Hematopoietic multipotent progenitor cell treated with erythropoietin and hydrocortisone succinate and interleukin-3 and kit ligand, for 4 days (in vitro differentiated cells): ENCODE data around the gene DDX27.
A peak's percentile ranks its signal among the peaks of the same experiment; 100 is the strongest.
"Not testable (repeated sequence)": the region's sequence is repeated elsewhere in the genome, so short reads cannot be mapped to it uniquely, and the experiment has no call there.

ENCODE experiments used
- DNase-seq: peaks from one replicate; pipeline ENCODE4 v3.0.0-alpha.2; 2015

Gene DDX27, protein sequence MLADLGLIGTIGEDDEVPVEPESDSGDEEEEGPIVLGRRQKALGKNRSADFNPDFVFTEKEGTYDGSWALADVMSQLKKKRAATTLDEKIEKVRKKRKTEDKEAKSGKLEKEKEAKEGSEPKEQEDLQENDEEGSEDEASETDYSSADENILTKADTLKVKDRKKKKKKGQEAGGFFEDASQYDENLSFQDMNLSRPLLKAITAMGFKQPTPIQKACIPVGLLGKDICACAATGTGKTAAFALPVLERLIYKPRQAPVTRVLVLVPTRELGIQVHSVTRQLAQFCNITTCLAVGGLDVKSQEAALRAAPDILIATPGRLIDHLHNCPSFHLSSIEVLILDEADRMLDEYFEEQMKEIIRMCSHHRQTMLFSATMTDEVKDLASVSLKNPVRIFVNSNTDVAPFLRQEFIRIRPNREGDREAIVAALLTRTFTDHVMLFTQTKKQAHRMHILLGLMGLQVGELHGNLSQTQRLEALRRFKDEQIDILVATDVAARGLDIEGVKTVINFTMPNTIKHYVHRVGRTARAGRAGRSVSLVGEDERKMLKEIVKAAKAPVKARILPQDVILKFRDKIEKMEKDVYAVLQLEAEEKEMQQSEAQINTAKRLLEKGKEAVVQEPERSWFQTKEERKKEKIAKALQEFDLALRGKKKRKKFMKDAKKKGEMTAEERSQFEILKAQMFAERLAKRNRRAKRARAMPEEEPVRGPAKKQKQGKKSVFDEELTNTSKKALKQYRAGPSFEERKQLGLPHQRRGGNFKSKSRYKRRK

DNA sequence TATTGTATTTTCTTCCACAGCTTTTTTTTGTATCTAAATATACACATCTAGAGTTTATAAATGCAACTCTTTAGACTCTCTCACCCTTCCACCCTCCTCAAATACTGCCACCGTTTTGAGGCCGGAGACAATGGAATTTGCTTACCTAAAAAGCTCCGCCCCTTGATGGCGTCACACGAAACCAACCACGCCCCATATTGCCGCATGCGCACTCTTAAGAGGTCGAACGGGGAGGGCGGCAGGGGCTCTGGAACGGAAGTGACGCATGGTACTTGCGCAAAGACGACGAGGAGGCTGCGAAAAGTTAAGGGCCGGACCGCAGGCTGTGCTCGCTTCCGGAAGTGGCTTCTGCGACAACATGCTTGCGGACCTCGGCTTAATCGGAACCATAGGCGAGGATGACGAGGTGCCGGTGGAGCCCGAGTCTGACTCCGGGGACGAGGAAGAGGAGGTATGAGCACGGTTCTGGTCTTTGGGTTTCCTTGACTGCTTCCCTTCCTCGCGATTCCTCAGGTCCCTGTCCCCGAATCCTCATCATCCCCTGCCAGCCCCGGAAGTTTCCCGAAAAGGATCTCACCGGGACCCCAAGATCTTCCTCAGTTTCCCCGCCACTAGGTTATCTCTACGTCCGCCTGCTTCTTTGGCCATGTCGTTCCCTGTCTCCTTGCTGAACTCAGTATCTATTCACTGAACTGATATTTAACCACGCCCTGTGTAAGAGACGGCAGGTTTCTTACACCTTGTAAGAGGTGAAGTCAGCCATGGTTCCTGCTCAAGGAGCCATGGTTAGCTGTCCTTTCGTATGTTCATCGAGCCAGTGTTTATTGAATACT lies at the start of gene DDX27:
Gene DDX27, plus strand, starts transcription at position 326 of the 833 bp plus-strand sequence. Its CDS starts 33 bp downstream, at position 359.
- peak; percentile 99 for DNase-seq

DNA sequence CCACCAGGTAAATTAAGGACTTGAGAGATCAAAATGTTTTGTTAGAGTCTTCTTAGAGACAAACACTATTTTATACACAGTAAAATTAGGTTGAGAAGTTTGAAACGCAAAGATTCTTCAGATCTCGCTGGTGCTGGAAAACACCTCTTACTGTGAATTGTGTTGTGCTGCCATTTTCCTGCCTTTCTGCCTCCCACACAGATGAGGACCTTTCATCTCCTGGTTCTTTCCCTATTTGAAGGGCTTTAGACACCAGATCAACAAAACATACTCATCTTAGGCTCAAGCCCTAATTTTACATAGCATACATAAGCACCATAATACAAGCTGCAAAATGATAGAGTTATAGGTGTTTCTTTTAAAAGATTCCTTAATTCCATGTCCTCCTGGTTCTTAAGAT lies 49.7 kb upstream of the DDX27 start:
- DNase-seq, result no peak

DNA sequence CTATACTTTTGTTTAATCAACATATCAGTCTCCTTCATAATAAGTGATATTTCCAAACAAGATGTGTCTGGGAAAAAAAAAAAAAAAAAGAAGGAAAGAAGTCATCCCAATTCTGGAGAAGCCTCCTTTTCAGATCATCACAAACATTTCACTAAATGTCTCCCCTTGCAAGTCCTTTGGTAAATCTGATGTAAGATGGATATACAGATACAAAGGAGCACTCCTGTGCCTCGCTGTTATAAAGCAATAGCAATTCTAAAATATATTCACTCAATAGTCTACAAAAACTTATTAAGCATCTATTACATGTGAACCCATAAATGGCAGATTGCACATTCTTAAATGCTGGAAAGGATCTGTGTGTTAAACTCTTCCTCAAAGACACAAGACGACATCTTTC lies 48.5 kb upstream of the DDX27 start:
- no peak for DNase-seq

DNA sequence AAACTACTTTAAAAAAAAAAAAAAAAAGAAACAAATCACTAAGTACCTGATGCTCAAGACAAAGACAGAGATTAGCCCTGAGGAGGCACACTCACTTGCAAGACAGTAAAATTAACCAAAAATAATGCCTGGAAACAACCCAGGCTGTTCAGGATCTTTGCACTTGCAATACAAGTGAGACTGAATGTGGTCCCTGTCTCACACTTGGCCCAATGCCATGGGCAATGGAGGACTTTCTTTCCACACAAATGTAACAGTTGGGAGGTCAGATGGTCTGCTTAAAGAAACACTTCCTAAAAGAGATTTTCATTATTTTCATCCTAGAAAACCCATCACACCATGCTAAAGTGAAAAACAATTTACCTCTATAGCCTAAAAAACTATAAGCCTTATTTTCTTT lies 47.3 kb upstream of the DDX27 start:
- peak; percentile 23 for DNase-seq

DNA sequence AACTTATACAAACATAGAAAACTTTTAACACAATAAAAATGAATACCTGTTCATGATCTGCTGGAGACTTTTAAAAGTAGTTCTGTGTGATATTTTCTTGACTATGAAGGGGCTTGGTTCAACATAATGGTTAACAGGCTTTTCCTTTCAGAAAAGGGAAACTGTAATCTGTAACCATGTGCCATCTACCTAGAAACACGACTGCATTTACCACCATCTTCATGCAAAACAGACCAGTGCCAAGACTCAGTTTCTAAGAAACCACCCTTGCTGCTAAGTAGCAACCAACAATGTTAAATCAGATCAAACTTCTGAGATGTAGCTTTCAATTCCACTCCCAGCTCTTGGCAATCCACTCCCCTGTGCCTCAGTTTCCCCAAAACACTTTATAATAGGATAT lies 46.8 kb upstream of the DDX27 start:
- DNase-seq, result no peak

DNA sequence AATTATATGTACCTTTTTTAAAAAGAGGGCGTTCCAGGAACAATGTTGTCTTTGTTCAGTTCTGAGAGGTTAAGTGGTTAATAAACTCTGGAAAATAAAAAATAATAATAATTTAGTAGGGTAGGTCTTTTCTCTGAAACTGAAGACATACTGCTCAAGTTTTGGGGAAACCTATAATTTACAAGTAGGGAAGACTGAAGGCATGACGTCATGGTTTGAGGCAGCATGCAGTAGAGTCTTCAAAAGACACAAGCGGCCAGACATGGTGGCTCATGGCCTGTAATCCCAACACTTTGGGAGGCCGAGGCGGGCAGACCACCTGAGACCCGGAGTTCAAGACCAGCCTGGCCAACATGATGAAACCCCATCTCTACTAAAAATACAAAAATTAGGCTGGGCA lies 45.0 kb upstream of the DDX27 start:
- DNase-seq, result no peak

DNA sequence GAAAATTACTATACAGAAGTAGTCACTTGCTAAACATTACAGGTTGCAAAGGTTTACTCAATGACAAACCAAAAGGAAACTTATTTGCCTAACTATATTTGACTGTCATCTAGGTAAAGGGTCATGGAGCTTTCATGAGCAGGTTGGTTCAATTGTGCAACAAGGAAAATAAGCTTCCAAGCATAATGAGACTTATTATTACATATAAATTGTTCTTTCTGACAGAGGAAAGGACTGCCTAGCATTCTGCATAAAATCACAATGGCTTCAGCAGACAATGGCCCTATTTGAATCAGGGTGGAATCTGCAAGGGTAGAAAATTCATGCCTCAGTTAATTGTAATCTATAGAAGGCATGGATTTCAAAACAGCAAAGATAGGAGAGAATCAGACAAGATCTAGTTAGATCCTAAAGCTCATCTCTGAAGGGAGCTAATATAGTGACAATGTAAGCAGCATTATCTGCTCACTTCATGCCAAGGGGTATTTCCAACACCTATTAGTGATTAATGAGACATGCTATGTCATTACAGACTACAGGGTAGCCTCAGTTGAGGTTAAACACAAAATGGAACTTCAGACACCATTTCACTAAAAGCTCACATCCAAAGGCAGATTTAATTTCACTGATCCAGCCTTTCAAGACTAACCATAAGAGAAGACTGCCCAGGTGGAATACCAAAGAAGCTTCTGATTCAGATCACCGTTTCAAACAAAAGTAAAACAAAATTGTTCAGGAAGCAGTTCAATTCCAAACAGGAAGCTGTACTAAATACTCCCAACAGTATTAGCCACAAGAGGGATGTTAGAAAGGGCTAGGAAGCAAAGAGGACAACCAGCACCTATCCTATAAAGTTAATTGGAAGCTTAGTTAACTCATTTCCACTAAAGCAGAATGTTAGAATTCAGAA lies 39.6 kb upstream of the DDX27 start:
- DNase-seq, result no peak

DNA sequence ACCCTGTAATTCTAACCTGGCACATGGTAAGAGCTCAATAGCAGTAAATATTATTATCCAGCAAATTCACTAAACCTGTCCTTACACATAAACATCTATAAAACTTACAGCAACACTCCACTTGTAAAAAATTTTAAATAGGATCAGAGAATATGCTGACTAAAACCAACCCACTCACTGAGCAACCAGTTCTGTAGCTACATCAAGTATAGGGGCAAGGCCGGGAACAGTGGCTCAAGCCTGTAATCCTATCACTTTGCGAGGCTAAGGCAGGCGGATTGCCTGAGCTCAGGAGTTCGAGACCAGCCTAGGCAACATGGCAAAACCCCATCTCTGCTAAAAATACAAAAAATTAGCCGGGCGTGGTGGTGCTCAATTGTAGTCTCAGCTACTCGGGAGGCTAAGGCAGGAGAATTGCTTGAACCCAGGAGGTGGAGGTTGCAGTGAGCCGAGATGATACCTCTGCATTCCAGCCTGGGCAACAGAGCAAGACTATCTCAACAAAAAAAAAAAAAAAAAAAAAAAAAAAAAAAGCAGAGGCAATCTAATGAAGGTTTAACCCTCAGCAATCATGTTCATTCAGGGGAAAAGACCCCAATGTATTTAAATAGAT lies 37.8 kb upstream of the DDX27 start:
- no peak for DNase-seq

DNA sequence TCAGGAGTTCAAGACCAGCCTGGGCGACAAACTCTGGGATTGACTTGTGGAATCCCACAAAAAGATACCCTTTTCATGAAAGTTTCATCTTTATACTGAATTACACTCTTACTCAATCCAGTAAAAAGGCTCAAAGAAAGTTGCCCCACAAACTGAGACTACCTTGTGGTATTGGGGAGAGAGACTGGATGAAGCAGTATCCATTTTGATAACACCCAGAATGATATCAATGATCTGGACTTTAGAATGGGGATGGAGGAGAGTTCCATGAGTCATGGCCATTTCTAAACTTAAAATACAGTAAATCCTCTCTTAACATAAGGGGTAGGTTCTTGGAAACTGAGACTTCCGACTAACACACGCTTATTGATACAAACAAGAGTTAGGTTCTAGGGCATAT lies 35.8 kb upstream of the DDX27 start:
- no peak for DNase-seq

DNA sequence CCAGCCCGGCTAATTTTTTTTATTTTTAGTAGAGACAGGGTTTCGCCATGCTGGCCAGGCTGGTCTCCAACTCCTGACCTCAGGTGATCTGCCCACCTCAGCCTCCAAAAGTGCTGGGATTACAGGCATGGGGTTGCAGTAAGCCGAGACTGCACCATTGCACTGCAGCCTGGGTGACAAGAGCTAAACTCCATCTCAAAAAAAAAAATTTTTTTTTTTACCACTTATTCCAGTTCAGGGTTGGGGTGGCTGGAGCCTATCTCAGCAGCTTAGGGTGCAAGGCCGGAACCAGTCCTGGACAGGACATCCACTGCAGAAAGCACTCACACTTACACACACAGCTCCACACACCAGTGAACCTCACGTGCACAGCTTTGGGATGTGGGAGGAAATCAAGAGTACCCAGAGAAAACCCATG lies 35.1 kb upstream of the DDX27 start:
- DNase-seq, result not testable (repeated sequence)

DNA sequence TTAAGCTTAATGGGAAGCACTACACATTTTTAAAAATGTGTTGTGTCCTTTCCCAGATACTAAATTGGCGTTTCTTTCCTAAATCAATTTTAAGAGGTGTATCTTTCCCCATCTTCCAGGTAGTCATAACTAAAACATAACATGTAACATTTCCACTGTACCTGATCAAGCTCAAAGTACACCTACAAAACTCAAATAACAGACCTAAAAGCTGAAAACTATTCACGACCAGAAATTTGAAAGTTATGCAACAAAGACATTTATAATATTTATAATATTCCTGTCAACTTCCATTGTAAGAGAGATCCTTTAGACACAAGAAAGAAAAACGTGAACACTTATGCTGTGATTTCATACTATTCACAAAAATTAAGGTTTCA lies 34.5 kb upstream of the DDX27 start:
- no peak for DNase-seq

DNA sequence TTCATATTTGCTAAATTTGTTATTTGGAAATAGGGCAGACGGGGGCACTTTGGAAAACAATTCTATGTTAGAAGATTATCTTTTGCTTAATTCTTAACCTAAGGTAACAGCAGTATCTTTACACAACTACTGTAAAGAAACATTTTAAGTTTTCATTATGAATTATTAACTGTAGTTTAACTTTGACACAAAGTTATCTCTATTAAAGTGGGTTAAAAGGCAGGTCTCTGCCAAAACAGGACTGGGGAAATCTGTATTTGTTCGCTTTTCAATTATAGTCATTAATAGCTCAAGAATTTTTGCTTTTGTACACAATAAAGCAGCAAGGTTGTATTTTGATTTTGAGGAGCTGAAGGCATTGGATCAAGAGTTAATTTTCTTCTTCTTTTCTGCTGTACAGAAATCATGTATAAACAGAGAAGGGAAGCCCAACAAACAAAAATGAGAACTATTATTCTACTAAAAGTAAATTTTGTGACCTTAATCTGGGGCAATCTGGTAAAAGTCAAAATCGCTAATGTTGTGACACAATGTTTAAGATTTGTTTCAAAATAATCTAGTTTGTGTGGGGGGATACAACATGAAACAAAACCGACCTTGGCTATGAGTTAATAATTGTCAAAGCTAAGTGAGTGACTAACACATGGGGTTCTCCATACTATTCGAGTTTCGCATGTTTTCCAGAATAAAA lies 34.0 kb upstream of the DDX27 start:
- DNase-seq, result no peak

DNA sequence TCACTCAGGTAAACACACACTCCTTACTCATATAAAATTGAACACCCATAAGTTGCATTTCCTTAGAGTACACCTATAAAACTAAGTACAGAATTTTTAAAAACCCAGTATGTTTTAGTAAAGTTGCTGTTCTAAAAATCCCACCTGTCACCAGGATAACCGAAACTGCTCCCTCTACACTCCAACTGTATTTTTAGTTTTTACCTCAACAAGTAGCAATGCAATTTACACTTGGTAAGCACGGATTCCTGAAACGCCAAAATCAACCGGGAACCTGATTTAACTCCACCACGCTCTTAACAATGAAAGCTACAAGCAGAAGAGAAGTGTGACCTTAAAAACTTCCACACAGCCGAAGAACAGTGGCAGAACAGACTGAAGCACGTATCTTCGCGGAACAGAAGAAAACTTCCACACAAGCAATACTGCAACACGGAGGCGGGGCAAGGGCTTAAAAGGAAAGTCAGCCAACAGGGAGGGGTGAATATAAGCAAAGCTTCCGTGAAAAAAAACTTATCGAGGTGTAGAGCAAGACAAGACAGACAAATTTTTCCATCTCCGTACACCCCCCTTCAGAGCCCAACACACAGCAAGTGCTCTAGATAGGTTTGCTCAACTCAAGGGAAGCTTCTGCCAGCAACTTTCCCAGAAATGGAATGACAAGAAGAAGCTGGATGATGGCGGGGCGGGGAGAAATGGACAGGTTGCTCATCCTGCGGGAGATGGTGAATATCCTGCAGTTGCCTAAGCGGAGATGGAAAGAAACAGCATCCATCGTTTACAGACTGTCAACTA lies 32.5 kb upstream of the DDX27 start:
- DNase-seq, result peak; percentile 90

DNA sequence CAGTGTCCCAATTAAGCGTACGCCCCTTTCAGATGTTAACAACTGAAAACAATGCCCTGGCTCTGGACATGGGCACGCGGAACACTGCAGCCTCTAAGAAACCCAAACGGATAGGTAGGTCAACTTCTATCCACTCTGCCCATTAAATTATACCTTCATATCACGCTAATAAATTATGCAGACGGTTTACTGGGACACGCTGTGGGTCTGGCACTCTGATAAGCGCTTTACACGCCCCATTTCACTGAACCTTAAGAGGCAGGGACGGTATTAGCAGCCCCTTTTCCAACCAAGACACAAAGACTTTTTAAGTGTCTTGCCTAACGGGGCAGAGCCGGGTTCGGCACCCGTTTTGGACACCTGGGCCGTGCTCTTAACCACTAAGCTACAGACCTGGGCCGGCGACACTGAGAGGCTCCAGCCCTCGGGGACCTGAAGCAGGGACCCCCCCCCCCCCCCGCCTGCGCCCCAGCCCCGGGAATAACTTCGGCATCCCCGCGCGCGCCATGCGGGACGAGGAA lies 31.8 kb upstream of the DDX27 start:
- peak; percentile 85 for DNase-seq

DNA sequence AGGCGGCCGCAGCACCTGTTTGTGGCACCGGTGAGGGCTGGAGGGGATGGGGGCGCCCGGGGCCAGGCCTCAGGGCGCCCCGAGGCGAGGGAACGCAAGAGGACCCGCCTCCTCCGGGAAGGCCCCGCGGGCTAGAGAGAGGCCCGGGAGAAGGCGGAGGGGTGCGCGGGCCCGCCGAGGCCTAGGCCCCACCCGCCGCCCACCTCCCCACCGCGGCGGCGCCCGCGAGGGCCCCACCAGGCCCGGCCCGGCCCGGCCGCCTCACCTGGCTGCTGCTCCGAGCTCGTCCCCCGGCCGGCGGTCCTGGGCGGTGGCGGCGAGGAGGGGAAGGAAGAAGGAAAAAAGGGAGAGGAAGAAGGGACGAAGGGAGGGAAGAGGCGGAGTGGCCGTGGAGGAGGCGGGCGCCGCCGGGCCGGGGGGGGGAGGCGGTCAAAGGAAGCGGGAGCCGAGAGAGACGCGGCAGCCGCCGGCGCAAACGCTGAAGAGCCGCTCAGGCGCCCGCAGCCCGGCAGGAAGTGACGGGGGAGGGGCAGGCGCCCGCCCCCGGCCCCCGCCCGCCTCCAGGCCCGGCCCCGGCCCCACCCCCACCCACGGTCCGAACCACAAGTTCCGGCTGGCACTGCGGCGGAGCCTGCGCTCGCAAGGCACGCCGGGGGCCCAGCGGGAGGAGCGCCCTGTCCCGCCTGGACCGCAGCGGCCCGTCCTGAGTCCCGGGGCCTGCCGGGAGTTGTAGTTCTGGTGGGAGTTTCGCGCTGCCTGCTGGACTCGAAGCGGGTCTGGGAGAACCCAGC lies 31.2 kb upstream of the DDX27 start, which contains the start of gene STAU1:
Gene STAU1, minus strand, starts transcription at position 484 of the 791 bp plus-strand sequence. CDS start 22,133 bp downstream, outside the sequence.
- DNase-seq, result peak; percentile 99

DNA sequence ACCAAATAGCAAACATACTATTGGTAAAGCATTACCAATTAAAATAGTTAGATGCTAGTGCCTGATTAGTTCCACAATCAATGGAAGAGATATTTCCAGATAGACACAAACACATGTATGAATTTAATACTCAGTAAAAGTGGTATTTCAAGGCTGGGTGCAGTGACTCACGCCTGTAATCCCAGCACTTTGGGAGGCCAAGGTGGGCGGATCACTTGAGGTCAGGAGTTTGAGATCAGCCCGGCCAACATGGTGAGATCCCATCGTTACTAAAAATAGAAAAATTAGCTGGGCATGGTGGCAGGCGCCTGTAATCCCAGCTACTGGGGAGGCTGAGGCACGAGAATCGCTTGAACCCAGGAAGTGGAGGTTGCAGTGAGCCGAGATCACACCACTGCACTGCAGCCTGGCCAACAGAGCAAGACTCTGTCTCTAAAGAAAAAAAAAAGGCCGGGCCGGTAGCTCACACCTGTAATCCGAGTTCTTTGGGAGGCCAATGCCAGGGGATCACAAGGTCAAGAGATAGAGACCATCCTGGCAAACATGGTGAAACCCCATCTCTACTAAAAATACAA lies 26.2 kb upstream of the DDX27 start:
- not testable (repeated sequence) for DNase-seq

DNA sequence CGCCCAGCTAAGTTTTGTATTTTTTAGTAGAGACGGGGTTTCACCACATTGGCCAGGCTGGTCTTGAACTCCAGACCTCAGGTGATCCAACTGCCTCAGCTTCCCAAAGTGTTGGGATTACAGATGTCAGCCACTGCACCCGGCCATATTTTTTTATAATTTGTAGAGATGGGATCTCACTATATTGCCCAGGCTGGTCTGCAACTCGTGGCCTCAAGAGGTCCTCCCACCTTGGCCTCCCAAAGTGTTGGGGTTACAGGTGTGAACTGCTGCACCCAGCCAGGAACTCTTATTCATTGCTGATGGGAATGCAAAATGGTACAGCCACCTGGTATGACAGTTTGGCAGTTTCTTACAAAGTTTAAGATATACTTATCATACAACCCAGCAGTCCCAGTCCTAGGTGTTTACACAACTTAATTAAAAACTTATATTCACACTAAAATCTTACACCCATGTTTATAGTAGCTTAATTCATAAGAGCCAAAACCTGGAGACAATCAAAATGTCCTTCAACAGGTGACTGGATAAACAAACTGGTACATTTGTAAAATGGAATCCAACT lies 19.4 kb upstream of the DDX27 start:
- no peak for DNase-seq

DNA sequence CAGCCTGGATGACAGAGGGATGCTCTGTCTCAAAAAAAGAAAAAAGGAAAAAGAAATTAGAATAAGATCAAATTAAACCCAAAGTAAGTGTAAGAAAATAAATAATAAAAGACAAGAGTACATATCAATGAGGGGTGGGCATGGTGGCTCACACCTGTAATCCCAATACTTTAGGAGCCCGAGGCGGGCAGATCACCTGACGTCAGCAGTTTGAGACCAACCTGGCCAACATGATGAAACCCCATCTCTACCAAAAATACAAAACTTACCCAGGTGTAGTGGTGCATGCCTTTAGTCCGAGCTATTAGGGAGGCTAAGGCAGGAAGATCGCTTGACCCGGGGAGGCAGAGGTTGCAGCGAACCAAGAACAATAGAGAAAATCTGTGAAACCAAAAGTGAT lies 16.2 kb upstream of the DDX27 start:
- DNase-seq, result no peak
